ENCODE data around the gene FGGY.
"Not testable (repeated sequence)": the region's sequence is repeated elsewhere in the genome, so short reads cannot be mapped to it uniquely, and the experiment has no call there.

Gene FGGY

DNA sequence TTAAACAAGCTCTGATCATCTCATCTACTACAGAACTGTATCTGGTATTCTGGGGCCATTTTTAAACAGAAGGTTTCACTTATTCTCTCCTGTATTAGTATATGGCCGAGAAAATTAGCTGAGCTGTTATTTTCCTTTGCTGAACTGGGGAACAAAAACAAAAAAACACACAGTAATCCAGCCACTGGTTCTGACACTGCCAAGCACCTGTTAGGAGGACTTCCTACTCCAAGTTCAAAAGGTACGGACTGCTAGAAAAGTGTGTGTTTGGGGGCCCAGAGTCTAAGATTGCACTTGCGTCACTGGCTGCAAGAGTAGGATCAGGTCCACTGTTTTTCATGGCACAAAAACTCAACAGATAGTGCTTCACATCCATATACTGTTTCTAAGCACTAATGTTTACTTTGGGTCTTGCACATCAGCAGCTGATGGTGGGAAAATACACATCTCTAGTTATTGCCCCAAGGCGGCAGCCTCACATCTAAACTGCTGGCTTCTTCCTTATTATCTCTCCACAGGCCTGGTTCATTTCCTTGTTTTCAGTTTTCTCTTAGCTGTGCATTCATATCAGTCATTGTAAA is 226.1 kb downstream of the FGGY start:
- FAIRE-seq: no peak

- no peak for FAIRE-seq
Measured at GRCh38 chr1:59523745-59524450, 227.0 kb downstream of the FGGY start.

DNA sequence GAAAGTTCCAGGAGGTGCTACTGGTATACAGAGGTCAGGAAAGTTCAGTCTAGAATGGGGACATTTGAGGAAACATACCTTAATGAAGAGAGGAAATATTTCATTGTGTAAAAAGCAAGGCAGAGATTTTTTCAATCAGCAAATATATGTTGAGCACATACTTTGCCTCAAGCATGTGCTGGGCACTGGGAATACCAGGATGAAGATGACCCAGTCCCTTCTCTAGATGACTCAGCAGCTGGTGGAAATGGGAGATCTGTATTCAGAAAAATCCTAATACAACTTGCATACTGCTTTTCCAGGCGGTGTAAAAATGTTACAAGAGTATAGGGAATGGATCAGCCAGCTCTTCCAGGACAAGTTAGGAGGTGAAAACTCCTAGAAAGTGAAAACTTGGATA is 229.3 kb downstream of the FGGY start:
- FAIRE-seq: no peak

- FAIRE-seq: no peak
Measured at GRCh38 chr1:59528471-59528870, 231.6 kb downstream of the FGGY start.

DNA sequence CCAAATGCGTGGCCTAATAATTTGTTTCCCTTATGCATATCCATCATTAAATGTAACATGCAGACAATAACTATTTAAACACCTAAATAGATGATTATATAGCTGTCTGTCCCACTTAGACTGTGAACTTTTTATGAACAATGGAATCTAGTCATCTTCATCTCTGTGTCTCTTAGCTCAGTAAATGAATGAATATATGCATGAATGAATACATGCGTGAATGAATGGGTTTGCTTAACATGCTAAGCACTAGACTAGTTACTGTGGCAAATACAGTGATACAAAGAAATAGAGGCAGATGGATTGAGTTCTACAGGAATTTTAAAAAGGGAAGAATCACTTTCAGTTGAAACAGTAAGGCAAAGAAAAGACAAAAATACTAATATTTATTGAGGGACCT is 232.0 kb downstream of the FGGY start:
- no peak for FAIRE-seq

DNA sequence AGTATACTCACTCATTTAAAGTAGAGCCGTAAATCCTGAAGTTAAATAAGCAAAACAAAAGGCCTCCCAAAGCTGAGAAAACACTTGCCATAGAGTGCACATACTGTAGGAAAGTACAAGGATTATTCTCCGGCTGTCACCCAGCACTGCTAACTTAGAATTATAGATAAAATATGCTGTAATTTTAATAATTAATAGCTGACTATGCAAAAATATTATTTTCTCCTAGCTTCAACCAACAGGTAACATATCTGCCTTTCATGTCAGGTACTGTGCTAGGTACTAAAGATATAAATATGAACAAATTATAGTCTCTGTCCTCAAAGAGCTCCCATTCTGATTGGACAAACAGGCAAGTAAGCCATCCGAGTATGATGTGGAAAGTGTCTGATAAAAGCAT is 233.2 kb downstream of the FGGY start:
- FAIRE-seq: no peak

DNA sequence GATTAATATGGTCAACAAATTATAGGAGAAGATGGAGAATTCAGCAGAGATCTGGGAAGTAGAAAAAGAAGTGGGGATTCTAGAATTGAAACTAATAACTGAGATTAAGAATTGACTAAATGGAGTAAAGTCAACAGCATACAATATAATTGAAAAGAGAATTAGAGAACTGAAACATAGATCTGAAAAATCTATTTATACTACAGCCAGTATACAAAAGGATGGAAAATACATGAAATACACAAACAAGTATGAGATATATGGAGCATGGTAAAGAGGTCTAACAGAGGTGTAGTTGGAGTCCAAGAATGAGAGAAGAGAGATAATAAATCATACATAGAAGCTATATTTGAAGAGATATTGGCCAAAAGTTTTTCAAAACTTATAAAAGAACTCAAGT is 235.2 kb downstream of the FGGY start:
- no peak for FAIRE-seq

DNA sequence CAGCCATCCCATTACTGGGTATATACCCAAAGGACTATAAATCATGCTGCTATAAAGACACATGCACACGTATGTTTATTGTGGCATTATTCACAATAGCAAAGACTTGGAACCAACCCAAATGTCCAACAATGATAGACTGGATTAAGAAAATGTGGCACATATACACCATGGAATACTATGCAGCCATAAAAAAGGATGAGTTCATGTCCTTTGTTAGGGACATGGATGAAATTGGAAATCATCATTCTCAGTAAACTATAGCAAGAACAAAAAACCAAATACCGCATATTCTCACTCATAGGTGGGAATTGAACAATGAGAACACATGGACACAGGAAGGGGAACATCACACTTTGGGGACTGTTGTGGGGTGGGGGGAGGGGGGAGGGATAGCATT is 241.6 kb downstream of the FGGY start:
- not testable (repeated sequence) for FAIRE-seq

DNA sequence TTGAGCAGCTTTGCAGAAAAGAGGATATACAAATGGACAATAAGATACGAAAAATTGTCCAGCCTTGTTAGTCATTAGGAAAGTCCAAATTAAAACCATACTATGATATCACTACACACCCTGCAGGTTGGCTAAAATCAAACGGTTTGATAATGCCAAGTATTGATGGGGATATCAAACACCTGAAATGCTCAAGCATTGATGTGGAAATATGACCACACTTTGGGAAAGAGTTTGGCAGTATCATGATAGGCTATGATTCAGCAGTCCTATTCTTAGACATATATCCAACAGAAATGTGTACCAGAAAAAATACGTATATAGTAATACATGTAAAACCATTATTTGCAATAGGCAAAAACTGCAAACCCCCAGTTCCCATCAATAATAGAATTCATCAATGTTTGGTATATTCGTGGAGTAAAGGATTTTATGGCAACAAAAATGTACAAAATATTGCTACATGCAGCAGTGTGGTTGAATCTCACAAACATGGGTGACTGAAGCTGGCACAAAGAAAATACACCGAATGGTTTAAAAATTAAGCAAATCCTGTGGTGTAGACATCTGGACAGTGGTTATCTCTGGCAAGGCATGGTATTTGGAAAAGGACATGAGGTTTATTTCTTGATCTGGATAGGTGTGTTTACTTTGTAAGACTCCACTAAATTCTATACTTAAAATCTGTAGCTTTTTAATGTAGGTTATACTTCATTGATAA is 243.2 kb downstream of the FGGY start:
- no peak for FAIRE-seq

DNA sequence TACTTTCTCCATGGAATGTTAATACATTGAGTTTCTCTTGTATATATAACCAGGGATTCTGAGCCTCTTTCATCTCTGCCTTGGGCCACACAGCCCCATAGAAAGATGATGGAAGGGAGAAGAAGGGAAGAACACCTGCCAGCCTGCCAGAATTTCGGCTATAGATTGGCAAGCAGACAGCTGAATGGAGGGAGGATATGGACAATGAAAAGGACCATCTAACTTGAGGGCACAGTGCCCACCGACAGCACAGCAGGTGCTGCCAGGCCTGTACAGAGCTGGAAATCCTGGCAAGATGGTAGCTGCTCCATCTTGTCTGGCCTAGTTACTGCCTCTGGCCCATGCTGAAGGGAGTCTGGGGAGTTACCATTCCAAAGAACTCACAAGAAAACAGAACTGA is 244.3 kb downstream of the FGGY start:
- no peak for FAIRE-seq

DNA sequence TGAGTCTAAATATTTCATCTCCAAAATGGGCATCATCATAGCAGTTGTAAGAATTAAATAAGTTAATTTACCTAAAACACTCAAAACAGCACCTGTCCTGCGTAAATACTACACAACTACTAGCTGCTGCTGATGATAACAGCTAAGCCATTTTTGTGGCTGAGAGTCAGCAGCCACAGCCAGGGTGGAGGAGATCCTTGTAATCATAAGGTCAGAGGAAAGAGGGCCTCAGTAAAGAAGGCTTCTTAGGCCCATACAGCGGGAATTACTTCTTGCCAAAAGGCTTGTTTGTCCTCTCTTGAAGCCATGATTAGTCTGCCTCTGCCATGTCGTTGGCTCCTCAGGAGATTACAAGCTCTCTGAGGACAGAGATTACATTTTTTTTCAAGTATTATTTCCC is 245.0 kb downstream of the FGGY start:
- FAIRE-seq: no peak

DNA sequence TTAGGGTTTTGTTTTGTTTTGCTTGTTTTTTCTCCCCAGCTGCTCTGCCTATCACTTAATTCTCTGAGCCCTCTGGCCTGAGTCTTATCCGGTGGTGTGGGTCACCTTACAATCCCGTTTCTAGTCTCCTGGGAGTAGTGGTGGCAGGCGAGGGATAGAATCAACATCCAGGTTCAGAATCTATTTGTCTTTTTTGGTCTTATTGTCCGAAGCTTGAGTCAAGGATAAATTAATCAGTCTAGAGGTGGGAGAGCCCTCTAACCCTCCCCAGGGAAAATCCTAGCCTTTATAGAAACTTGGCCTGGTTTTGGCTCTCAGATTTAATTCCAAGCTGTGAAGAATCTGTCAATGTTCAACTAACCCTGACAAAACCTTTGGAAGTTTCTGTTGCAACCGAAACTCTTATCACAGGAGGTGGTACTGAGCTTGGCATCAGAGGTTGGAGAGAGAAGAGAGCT is 246.3 kb downstream of the FGGY start:
- FAIRE-seq: no peak

DNA sequence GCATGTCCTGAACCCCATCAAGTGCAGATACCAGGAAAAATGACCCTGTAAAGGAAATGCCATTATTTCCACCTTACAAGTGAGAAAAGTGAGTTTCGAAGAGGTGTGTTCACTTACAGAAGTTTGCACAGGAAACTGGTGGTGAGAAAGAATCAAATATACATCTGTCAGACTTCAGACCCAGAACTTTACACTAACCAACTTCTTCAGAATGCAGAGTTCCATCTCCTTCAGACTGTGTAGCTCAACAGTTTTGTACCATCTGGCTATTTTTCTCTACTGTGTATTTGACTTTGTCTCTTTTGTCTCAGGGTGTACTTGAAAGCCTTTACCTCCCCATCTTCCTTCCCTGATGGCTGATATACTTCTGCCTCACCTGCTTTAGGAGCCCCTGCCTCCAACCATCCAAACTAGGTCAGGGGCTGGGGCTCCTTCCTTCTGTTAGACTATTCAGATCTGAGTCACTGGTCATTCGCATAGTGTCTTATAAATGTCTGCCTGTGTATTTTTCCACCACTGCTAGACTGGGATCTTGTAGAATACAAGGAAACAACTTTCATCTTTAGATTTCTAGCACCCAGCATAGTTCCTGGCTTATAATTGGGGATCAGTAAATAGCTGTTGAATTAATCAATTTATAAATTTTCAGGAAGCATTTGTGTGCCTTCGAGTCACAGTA is 247.9 kb downstream of the FGGY start:
- FAIRE-seq: no peak

DNA sequence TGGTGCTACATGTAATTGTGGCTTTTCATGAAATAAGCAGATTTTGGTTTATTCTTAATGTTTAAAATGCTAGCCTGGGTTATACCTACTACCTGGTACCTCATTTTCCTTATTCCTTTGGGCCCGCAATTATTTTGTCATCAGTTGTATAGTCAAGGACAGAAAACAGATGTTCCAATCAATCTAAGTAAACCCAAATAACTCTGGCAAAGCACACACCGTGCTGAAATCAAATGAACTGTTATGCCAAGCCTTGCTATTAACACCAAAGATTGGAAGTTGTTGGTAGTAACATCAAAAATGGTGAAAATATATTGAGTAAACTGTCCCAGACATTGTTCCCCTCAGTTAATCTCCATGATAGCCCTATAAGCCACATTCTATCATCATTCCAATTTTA is 248.9 kb downstream of the FGGY start:
- FAIRE-seq: no peak

- no peak for FAIRE-seq
Measured at GRCh38 chr1:59549066-59549837, 252.4 kb downstream of the FGGY start.

DNA sequence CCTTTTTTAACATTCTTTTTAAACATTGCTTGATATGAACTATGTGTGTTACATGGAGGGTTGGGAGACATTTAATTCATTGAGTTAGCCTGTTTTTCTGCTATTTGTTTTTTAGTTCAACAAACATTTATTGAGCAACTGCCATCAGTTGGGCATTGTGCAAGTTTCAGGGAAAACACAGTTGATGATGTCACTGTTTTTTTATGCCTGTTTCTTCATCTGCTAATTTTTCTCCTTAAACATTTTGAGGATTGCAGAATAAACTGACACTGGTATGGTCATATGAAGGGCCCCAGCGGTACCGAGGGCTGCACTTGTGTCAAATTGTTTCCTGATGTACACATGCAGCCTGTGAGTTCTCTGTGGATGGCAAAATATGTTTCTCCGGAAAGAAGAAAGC is 253.0 kb downstream of the FGGY start:
- no peak for FAIRE-seq

- FAIRE-seq: no peak
Measured at GRCh38 chr1:59552007-59552406, 255.1 kb downstream of the FGGY start.

GRCh38 chr1:59553371-59553770 is 256.5 kb downstream of the FGGY start:
- no peak for FAIRE-seq

DNA sequence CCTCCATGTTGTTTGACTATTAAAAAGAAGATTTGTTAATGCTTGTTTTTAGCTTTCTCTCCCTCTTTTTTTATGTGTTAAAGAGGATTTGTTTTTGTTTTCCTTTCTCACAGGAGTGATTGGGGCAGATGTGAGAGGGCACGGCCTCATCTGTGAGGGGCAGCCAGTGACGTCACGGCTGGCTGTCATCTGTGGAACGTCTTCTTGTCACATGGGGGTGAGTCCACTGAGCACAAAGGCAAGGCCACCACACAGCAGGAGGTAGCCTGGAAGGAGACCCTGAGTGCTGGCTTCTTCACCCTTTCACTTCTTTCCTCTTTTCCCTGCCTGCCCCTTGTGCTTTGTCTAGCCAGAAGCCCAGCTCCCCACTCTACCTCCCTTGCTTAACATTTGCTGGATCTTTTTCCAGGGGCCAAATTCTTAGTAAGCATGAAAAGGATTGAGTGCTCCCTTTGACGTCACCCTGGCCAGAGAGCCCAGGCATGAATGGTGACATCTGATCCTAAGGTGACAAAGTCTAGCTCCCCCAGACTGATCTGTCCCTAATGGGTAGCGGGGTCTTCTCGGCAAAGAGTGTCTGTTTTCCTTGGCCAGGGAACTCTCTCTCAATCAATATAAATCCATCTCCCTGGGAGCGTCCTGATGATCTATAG is 257.2 kb downstream of the FGGY start:
- no peak for FAIRE-seq

- FAIRE-seq: no peak
Measured at GRCh38 chr1:59554752-59555151, 257.9 kb downstream of the FGGY start.

- no peak for FAIRE-seq
Measured at GRCh38 chr1:59556398-59556797, 259.5 kb downstream of the FGGY start.

GRCh38 chr1:59556802-59557548 is 260.1 kb downstream of the FGGY start:
- FAIRE-seq: no peak
